H1 (cell line): ENCODE data around the gene PRKN. TPM values are rescaled to one million over a fixed set of nuclear protein-coding genes. Genes with fewer than 3 reads are reported as not detected.

Source experiments
- CTCF ChIA-PET: fragments of 300-600 bp; sonication (Branson Sonifier 250); formaldehyde crosslinking; loops from one replicate; lab custom pipeline; 2021; ENCODE audit not compliant: partially characterized antibody; lab: Charles Lee
- POLR2A ChIA-PET: fragments of 300-600 bp; sonication (Branson Sonifier 250); formaldehyde crosslinking; loops from one replicate; lab custom pipeline; 2021; ENCODE audit warnings: inconsistent platforms; ENCODE audit not compliant: partially characterized antibody; lab: Charles Lee
- DNase-seq, 2 experiments: peaks; one replicate each; pipeline versions ENCODE4 v3.0.0 to v3.0.0-alpha.2; 2010 to 2022; ENCODE audit warnings: low spot score in 2 of 2, low read depth in 1 of 2, mixed read lengths in 1 of 2
- FAIRE-seq: peaks from 2 replicates; lab custom pipeline; 2011; peaks lifted over from hg19 to GRCh38; lab: Jason Lieb, UNC
- H2AFZ ChIP-seq: 2 replicates; pipeline ENCODE4 v1.8.1; 2012; ENCODE audit warnings: low read length, inconsistent platforms
- H2AK5ac ChIP-seq: 2 replicates; pipeline ENCODE4 v1.6.1; 2013; ENCODE audit warnings: low read depth, low read length
- H2BK120ac ChIP-seq: replicated peaks from 2 replicates; pipeline ENCODE3; 2013; ENCODE audit warnings: low read depth, low read length, inconsistent platforms
- H2BK12ac ChIP-seq: 2 replicates; pipeline ENCODE4 v1.6.1; 2013; ENCODE audit warnings: low read depth, low read length
- H2BK15ac ChIP-seq: 2 replicates; pipeline ENCODE4 v1.6.1; 2013; ENCODE audit warnings: low read length
- H2BK20ac ChIP-seq: 2 replicates; pipeline ENCODE4 v1.6.1; 2013; ENCODE audit warnings: low read length
- H2BK5ac ChIP-seq: 2 replicates; pipeline ENCODE4 v1.6.1; 2013; ENCODE audit warnings: low read depth, low read length
- H3K14ac ChIP-seq: 2 replicates; pipeline ENCODE4 v1.6.1; 2013; ENCODE audit warnings: inconsistent platforms; ENCODE audit not compliant: insufficient read length
- H3K18ac ChIP-seq: 2 replicates; pipeline ENCODE4 v1.6.1; 2013; ENCODE audit warnings: low read length; ENCODE audit errors: extremely low read depth
- H3K23ac ChIP-seq: 2 replicates; pipeline ENCODE4 v1.6.1; 2013; ENCODE audit warnings: inconsistent platforms; ENCODE audit not compliant: insufficient read length
- H3K23me2 ChIP-seq: 2 replicates; pipeline ENCODE4 v1.6.1; 2013; ENCODE audit warnings: low read depth, low read length
- H3K27ac ChIP-seq: 2 replicates; pipeline ENCODE4 v1.6.1; 2011; ENCODE audit warnings: low read depth, low read length, inconsistent platforms
- H3K27me3 ChIP-seq, 4 experiments: replicated peaks in 1 of 4; 1 replicate in 1 of 4; 2 replicates in 3 of 4; pipeline versions ENCODE4 v1.6.1 to v1.8.1; 2011 to 2013; ENCODE audit warnings: low read length in 3 of 4, mild to moderate bottlenecking in 3 of 4, inconsistent platforms in 2 of 4, mixed read lengths in 2 of 4, moderate library complexity in 1 of 4; ENCODE audit not compliant: control insufficient read depth in 3 of 4, insufficient read depth in 3 of 4; ENCODE audit errors: extremely low read depth in 1 of 4
- H3K36me3 ChIP-seq, 4 experiments: 2 replicates each; pipeline versions ENCODE4 v1.6.1 to v1.8.1; 2011 to 2013; ENCODE audit warnings: mild to moderate bottlenecking in 4 of 4, low read length in 3 of 4, moderate library complexity in 2 of 4, control low read depth in 1 of 4, inconsistent platforms in 1 of 4; ENCODE audit not compliant: insufficient read depth in 4 of 4, control insufficient read depth in 2 of 4
- H3K4ac ChIP-seq: replicated peaks from 2 replicates; pipeline ENCODE3; 2013; ENCODE audit warnings: low read length, low read depth, mixed read lengths, inconsistent platforms; ENCODE audit not compliant: insufficient read length
- H3K4me1 ChIP-seq, 4 experiments: replicated peaks in 1 of 4; 1 replicate in 1 of 4; 2 replicates in 3 of 4; pipeline versions ENCODE4 v1.6.1 to v1.8.1; 2011 to 2013; ENCODE audit warnings: low read length in 3 of 4, inconsistent platforms in 2 of 4, mixed read lengths in 1 of 4; ENCODE audit not compliant: insufficient read depth in 4 of 4, control insufficient read depth in 3 of 4
- H3K4me2 ChIP-seq, 2 experiments: 2 replicates each; pipeline versions ENCODE4 v1.6.1 to v1.8.1; 2011 to 2013; ENCODE audit warnings: low read depth in 2 of 2, low read length in 2 of 2, control low read depth in 1 of 2, inconsistent platforms in 1 of 2, mild to moderate bottlenecking in 1 of 2; ENCODE audit not compliant: insufficient read depth in 1 of 2
- H3K4me3 ChIP-seq, 4 experiments: fragments of 200-600, 300-600 bp in 1 of 4; sonication (generic), shearing (Covaris generic), sonication (Bioruptor Twin) in 1 of 4; 2 replicates each; pipeline versions ENCODE4 v1.5.1 to v1.8.1; 2011 to 2016; ENCODE audit warnings: low read length in 4 of 4, low read depth in 3 of 4, control low read depth in 2 of 4, inconsistent platforms in 2 of 4, mild to moderate bottlenecking in 2 of 4, mixed read lengths in 1 of 4, moderate library complexity in 1 of 4; ENCODE audit not compliant: insufficient read depth in 2 of 4; ENCODE audit errors: extremely low read depth in 1 of 4
- H3K56ac ChIP-seq: replicated peaks from 2 replicates; pipeline ENCODE3; 2013; ENCODE audit warnings: low read depth, mild to moderate bottlenecking, mixed read lengths, low read length, inconsistent platforms; ENCODE audit not compliant: insufficient read length
- H3K79me1 ChIP-seq: 2 replicates; pipeline ENCODE4 v1.6.1; 2013; ENCODE audit warnings: low read depth, low read length, control low read depth
- H3K79me2 ChIP-seq, 2 experiments: 2 replicates each; pipeline versions ENCODE4 v1.6.1 to v1.8.1; 2012 to 2013; ENCODE audit warnings: low read length in 2 of 2, mild to moderate bottlenecking in 2 of 2, inconsistent platforms in 1 of 2; ENCODE audit not compliant: insufficient read depth in 2 of 2, control insufficient read depth in 1 of 2
- H3K9ac ChIP-seq, 4 experiments: replicated peaks in 1 of 4; 1 replicate in 1 of 4; 2 replicates in 3 of 4; pipeline versions ENCODE4 v1.6.1 to v1.8.1; 2011 to 2013; ENCODE audit warnings: low read depth in 3 of 4, low read length in 3 of 4, control low read depth in 2 of 4, mild to moderate bottlenecking in 2 of 4, moderate library complexity in 2 of 4, inconsistent platforms in 1 of 4; ENCODE audit errors: extremely low read depth in 1 of 4
- H3K9me3 ChIP-seq, 2 experiments: 2 replicates each; pipeline versions ENCODE4 v1.6.1 to v1.8.1; 2012 to 2013; ENCODE audit warnings: mild to moderate bottlenecking in 2 of 2, moderate library complexity in 2 of 2, control low read depth in 1 of 2, inconsistent platforms in 1 of 2, low read depth in 1 of 2, low read length in 1 of 2, mixed read lengths in 1 of 2; ENCODE audit not compliant: insufficient read depth in 2 of 2
- H4K20me1 ChIP-seq, 2 experiments: replicated peaks in 1 of 2; 2 replicates each; pipeline versions ENCODE3 to v1.8.1; 2011 to 2013; ENCODE audit warnings: inconsistent platforms in 2 of 2, low read length in 2 of 2, mild to moderate bottlenecking in 1 of 2; ENCODE audit not compliant: insufficient read depth in 2 of 2, control insufficient read depth in 1 of 2
- H4K5ac ChIP-seq: 2 replicates; pipeline ENCODE4 v1.6.1; 2013; ENCODE audit warnings: low read length, low read depth, mixed read lengths, inconsistent platforms; ENCODE audit not compliant: insufficient read length
- H4K8ac ChIP-seq: 2 replicates; pipeline ENCODE4 v1.8.0; 2013; ENCODE audit warnings: mild to moderate bottlenecking, moderate library complexity, low read length, inconsistent platforms; ENCODE audit not compliant: insufficient read depth; ENCODE audit errors: extremely low read depth
- H4K91ac ChIP-seq: replicated peaks from 2 replicates; pipeline ENCODE3; 2013; ENCODE audit warnings: low read length, mixed read lengths, inconsistent platforms; ENCODE audit not compliant: insufficient read length
- CREB1 ChIP-seq: IDR thresholded peaks from 2 replicates; pipeline ENCODE4 v1.6.1; 2012; ENCODE audit warnings: inconsistent platforms
- EP300 ChIP-seq, 2 experiments: IDR thresholded peaks; 1 replicate in 1 of 2; 2 replicates in 1 of 2; pipeline ENCODE4 v1.6.1; 2011 to 2012; ENCODE audit warnings: low read depth in 2 of 2, low read length in 2 of 2, mild to moderate bottlenecking in 2 of 2, borderline replicate concordance in 1 of 2, inconsistent platforms in 1 of 2, moderate library complexity in 1 of 2
- MAFK ChIP-seq: IDR thresholded peaks from 2 replicates; pipeline ENCODE4 v1.6.1; 2012; ENCODE audit warnings: low read depth, mild to moderate bottlenecking, improper control_type of control experiment, low read length
- TAF7 ChIP-seq: optimal IDR thresholded peaks from 2 replicates; pipeline ENCODE3; 2011; ENCODE audit warnings: low read depth, mild to moderate bottlenecking, inconsistent platforms, low read length, moderate library complexity, borderline replicate concordance
- TCF12 ChIP-seq: IDR thresholded peaks from 2 replicates; pipeline ENCODE4 v1.6.1; 2011; ENCODE audit warnings: low read depth, mild to moderate bottlenecking, low read length
- WGBS, 2 experiments: shearing (Covaris generic) in 1 of 2; methylation state at CpG; one replicate each; pipeline versions ENCODE4 v1.1.6 to v1.1.7; 2013 to 2015; ENCODE audit warnings: low lambda C conversion rate in 2 of 2, mixed read lengths in 2 of 2, inconsistent platforms in 1 of 2, low coverage in 1 of 2, missing lambda C conversion rate in 1 of 2; ENCODE audit not compliant: insufficient replicate concordance in 2 of 2, insufficient coverage in 1 of 2, insufficient read length in 1 of 2; ENCODE audit errors: extremely low coverage in 1 of 2, missing lambda C conversion rate in 1 of 2; 5-methylcytosine and 5-hydroxymethylcytosine counted together
- polyA plus RNA-seq, 7 experiments: library from polyadenylated mRNA; depleted of rRNA in 3 of 7; stranded (reverse) in 5 of 7; unstranded in 2 of 7; fragments of >200 nt in 5 of 7; fragments of 200-250 nt in 2 of 7; gene quantifications; 1 replicate in 5 of 7; 2 replicates in 1 of 7; 4 replicates in 1 of 7; pipeline versions ENCODE4 v1.2.1 to v1.2.3, GENCODE V29; 2011 to 2013; ENCODE audit warnings: missing spikeins in 2 of 7, mixed read lengths in 2 of 7
- total RNA-seq: library from RNA; stranded (reverse); fragmentation: NEBNext Ultra II Directional; extraction: Animal tissue kit (Norgen Biotek cat#: 25700); gene quantifications from 2 replicates; pipeline ENCODE4 v1.2.1, GENCODE V29; 2021

The PRKN gene
- total and polyA plus RNA-seq, 2 of the 8 experiments (the other 6 are each of a cell fraction or from before 2014, with no cell fraction given) = 0.13 to 0.29 TPM

GRCh38 chr6:161526794-161527193 is 1200.8 kb downstream of the PRKN start:
- H3K23ac ChIP-seq = no peak overlapping the region
- ChIA-PET POLR2A (no interaction called here), CTCF (interaction anchor here (0.9 kb wide), 1 partner anchor 11 kb away, joined by 3 read pairs; no protein-coding TSS in a partner anchor)
- H3K9ac ChIP-seq = no peak overlapping the region
- no peak overlapping the region for H3K4me3 ChIP-seq
- no peak overlapping the region for H2AK5ac ChIP-seq
- H3K36me3 ChIP-seq = no peaks in the 10 kb centered on the region
- no peak overlapping the region for H2BK20ac ChIP-seq
- WGBS, 2 experiments = 100% methylated on average over 1 of the region's 1 CpG; no CpG with 5 or more reads in 1 of the 2 experiments
- H3K79me1 ChIP-seq = no peaks in the 10 kb centered on the region
- FAIRE-seq (no peak), DNase-seq (no peak)
- H3K4me2 ChIP-seq = no peak overlapping the region
- no peak overlapping the region for H2AFZ ChIP-seq
- H3K23me2 ChIP-seq = no peaks in the 10 kb centered on the region
- H2BK120ac ChIP-seq = no peak overlapping the region
- no peak overlapping the region for H2BK12ac ChIP-seq
- H4K5ac ChIP-seq = no peak overlapping the region
- no peak overlapping the region for H3K56ac ChIP-seq
- no peaks in the 10 kb centered on the region for H3K4me1 ChIP-seq
- H2BK5ac ChIP-seq = no peak overlapping the region
- no peaks in the 10 kb centered on the region for H4K20me1 ChIP-seq
- H3K9me3 ChIP-seq = no peaks in the 10 kb centered on the region
- no peak overlapping the region for H3K27ac ChIP-seq
- H3K27me3 ChIP-seq = peaks cover 0 to 1% (median 0%) of the 10 kb centered on the region in 4 experiments; a peak in 1 of 7 replicates
- no peak overlapping the region for H4K91ac ChIP-seq
- H3K4ac ChIP-seq = no peak overlapping the region
- H2BK15ac ChIP-seq = no peak overlapping the region
- no peaks in the 10 kb centered on the region for H3K79me2 ChIP-seq
- H3K14ac ChIP-seq = no peak overlapping the region
- H4K8ac ChIP-seq = no peak overlapping the region
- no peak overlapping the region for H3K18ac ChIP-seq
- TF ChIP-seq MAFK = no peak
- no peak for TF ChIP-seq TAF7
- TF ChIP-seq EP300 (IDR thresholded peaks at IDR 0.05; ENCODE audit: borderline replicate concordance in 1 of 2, low read depth in 2 of 2, low read length in 2 of 2) = no peak
- TF ChIP-seq TCF12 = no peak
- no peak for TF ChIP-seq CREB1
